PC-9 (cell line): ENCODE measurements around the gene MYLK. TPM values are rescaled to one million over a fixed set of nuclear protein-coding genes. Genes with fewer than 3 reads are reported as not detected.
"Not testable (repeated sequence)": the region's sequence is repeated elsewhere in the genome, so short reads cannot be mapped to it uniquely, and the experiment has no call there.

Experiments used
- BruUV-seq: library from RNA; stranded (reverse); fragments of 400-500 nt; replicated peaks from 2 replicates; lab custom pipeline; 2021; lab: Mats Ljungman, UMichigan
- CTCF ChIA-PET: fragments of 300-600 bp; sonication (Branson Sonifier 250); formaldehyde crosslinking; loops from one replicate; lab custom pipeline; 2022; ENCODE audit warnings: antibody characterized with exemption; lab: Charles Lee
- POLR2A ChIA-PET: fragments of 300-600 bp; sonication (Branson Sonifier 250); formaldehyde crosslinking; loops from one replicate; lab custom pipeline; 2022; ENCODE audit warnings: antibody characterized with exemption; ENCODE audit not compliant: unreplicated experiment; lab: Charles Lee
- DNase-seq, 2 experiments: peaks; one replicate each; pipeline versions ENCODE4 v3.0.0 to v3.0.0-alpha.2; 2015 to 2022; ENCODE audit warnings: mixed read lengths in 1 of 2
- H2AFZ ChIP-seq: fragments of 200-600 bp; sonication (generic); 2 replicates; pipeline ENCODE4 v1.8.1; 2017; ENCODE audit warnings: antibody characterized with exemption
- H3F3A ChIP-seq: fragments of 200-600 bp; sonication (generic); 2 replicates; pipeline ENCODE4 v1.8.1; 2017; ENCODE audit warnings: antibody characterized with exemption, mild to moderate bottlenecking, low read depth; ENCODE audit not compliant: insufficient read depth
- H3K27ac ChIP-seq: fragments of 200-600 bp; sonication (generic); 2 replicates; pipeline ENCODE4 v1.6.1; 2016; ENCODE audit warnings: mixed run types
- H3K27me3 ChIP-seq: fragments of 200-600 bp; sonication (generic); 2 replicates; pipeline ENCODE4 v1.6.1; 2016; ENCODE audit warnings: low read depth, mixed run types; ENCODE audit not compliant: insufficient read depth
- H3K36me3 ChIP-seq: fragments of 200-600 bp; sonication (generic); 2 replicates; pipeline ENCODE4 v1.6.1; 2016; ENCODE audit warnings: low read depth, mixed run types
- H3K4me1 ChIP-seq: fragments of 200-600 bp; sonication (generic); replicated peaks from 2 replicates; pipeline ENCODE4 v1.6.1; 2016; ENCODE audit warnings: mixed run types; ENCODE audit not compliant: insufficient read depth
- H3K4me2 ChIP-seq: fragments of 200-600 bp; sonication (generic); 2 replicates; pipeline ENCODE4 v1.6.1; 2017; ENCODE audit warnings: mixed run types
- H3K4me3 ChIP-seq: fragments of 200-600 bp; sonication (generic); 2 replicates; pipeline ENCODE4 v1.6.1; 2016; ENCODE audit warnings: mixed run types
- H3K79me2 ChIP-seq: fragments of 200-600 bp; sonication (generic); 2 replicates; pipeline ENCODE4 v1.6.1; 2017; ENCODE audit warnings: low read depth, mixed run types
- H3K9me2 ChIP-seq: fragments of 200-600 bp; sonication (generic); 2 replicates; pipeline ENCODE4 v1.8.1; 2017; ENCODE audit warnings: mild to moderate bottlenecking; ENCODE audit not compliant: insufficient read depth
- H3K9me3 ChIP-seq: fragments of 200-600 bp; sonication (generic); 2 replicates; pipeline ENCODE4 v1.8.1; 2016; ENCODE audit warnings: low read depth; ENCODE audit not compliant: insufficient read depth
- H4K20me1 ChIP-seq: fragments of 200-600 bp; sonication (generic); 2 replicates; pipeline ENCODE4 v1.8.1; 2017; ENCODE audit not compliant: insufficient read depth
- CTCF ChIP-seq: fragments of 200-600 bp; sonication (generic); conservative IDR thresholded peaks from 2 replicates; pipeline ENCODE4 v1.6.1; 2017; ENCODE audit warnings: mixed run types, antibody characterized with exemption, mild to moderate bottlenecking, moderate library complexity
- EZH2 ChIP-seq: fragments of 200-600 bp; sonication (generic); IDR thresholded peaks from 2 replicates; pipeline ENCODE4 v1.8.0; 2017; ENCODE audit warnings: antibody characterized with exemption, low read depth
- intact Hi-C: fragments of 100-400 bp; cut with micrococcal nuclease; formaldehyde crosslinking; loops from one replicate; pipeline ENCODE4 v1.10.0; 2022; ENCODE audit not compliant: unreplicated experiment
- total RNA-seq: library from RNA; stranded (reverse); gene quantifications from 2 replicates; pipeline ENCODE4 v1.2.3, GENCODE V29; 2021

Gene MYLK
- total RNA-seq, 1 experiment from 2014 or later, result 0.72 TPM

GRCh38 chr3:123711356-123711755 is 172.8 kb downstream of the MYLK start:
- no peak overlapping the region for H2AFZ ChIP-seq
- no peak overlapping the region for H3K4me3 ChIP-seq
- H3K27ac ChIP-seq, result no peak overlapping the region
- H3K36me3 ChIP-seq, result no peaks in the 10 kb centered on the region
- BruUV-seq, result no TSS peak
- POLR2A ChIA-PET, result no interaction called here
- TF ChIP-seq EZH2 (no peak), CTCF (no peak)
- no peaks in the 10 kb centered on the region for H3K4me1 ChIP-seq
- H3K27me3 ChIP-seq, result peaks cover 35% of the 10 kb centered on the region; the same call in 1 of the 2 replicates
- intact Hi-C loops, result no loop called here
- no peaks in the 10 kb centered on the region for H3K79me2 ChIP-seq
- no peak for DNase-seq
- H3K9me2 ChIP-seq, result no peaks in the 10 kb centered on the region
- H3K9me3 ChIP-seq, result no peaks in the 10 kb centered on the region
- H4K20me1 ChIP-seq, result no peaks in the 10 kb centered on the region
- no peak overlapping the region for H3K4me2 ChIP-seq
- CTCF ChIA-PET, result no interaction called here
- no peaks in the 10 kb centered on the region for H3F3A ChIP-seq

GRCh38 chr3:123708531-123708930 is 175.6 kb downstream of the MYLK start:
- H3K9me2 ChIP-seq, result no peaks in the 10 kb centered on the region
- H3K9me3 ChIP-seq, result no peaks in the 10 kb centered on the region
- no peaks in the 10 kb centered on the region for H3K36me3 ChIP-seq
- no TSS peak for BruUV-seq
- no peak overlapping the region for H3K4me2 ChIP-seq
- ChIA-PET POLR2A (no interaction called here), CTCF (no interaction called here)
- H4K20me1 ChIP-seq, result no peaks in the 10 kb centered on the region
- H3K4me1 ChIP-seq, result no peaks in the 10 kb centered on the region
- intact Hi-C loops, result no loop called here
- H3K79me2 ChIP-seq, result no peaks in the 10 kb centered on the region
- H2AFZ ChIP-seq, result no peak overlapping the region
- H3F3A ChIP-seq, result no peaks in the 10 kb centered on the region
- TF ChIP-seq CTCF (no peak), EZH2 (no peak)
- peaks cover 24% of the 10 kb centered on the region; the same call in 1 of the 2 replicates for H3K27me3 ChIP-seq
- no peak overlapping the region for H3K4me3 ChIP-seq
- no peak for DNase-seq
- no peak overlapping the region for H3K27ac ChIP-seq

- H3K4me1 ChIP-seq, H3K9me3 ChIP-seq, H3K79me2 ChIP-seq, H3F3A ChIP-seq, BruUV-seq, H3K36me3 ChIP-seq, H4K20me1 ChIP-seq, intact Hi-C loops, H2AFZ ChIP-seq, H3K27ac ChIP-seq, POLR2A ChIA-PET, H3K4me2 ChIP-seq, H3K9me2 ChIP-seq, DNase-seq, H3K4me3 ChIP-seq: not testable (repeated sequence)
- H3K27me3 ChIP-seq, result peaks cover 18% of the 10 kb centered on the region; the same call in 1 of the 2 replicates
- CTCF ChIA-PET, result interaction anchor here (0.8 kb wide), 1 partner anchor 54 kb away, joined by 14 read pairs; no protein-coding TSS in a partner anchor
These were observed 176.5 kb downstream of the MYLK start for GRCh38 chr3:123707641-123708040.

GRCh38 chr3:123706871-123707270 is 177.3 kb downstream of the MYLK start:
- POLR2A ChIA-PET, result no interaction called here

More at GRCh38 chr3:123706871-123707270, 177.3 kb downstream of the MYLK start:
- H3K27ac ChIP-seq, result no peak overlapping the region
- TF ChIP-seq EZH2, result no peak
- TF ChIP-seq CTCF, result no peak
- H3K9me2 ChIP-seq, result no peaks in the 10 kb centered on the region
- no peak for DNase-seq
- H3K4me2 ChIP-seq, result no peak overlapping the region
- no peaks in the 10 kb centered on the region for H3K79me2 ChIP-seq
- H3K36me3 ChIP-seq, result no peaks in the 10 kb centered on the region
- H3K4me3 ChIP-seq, result no peak overlapping the region
- H3F3A ChIP-seq, result no peaks in the 10 kb centered on the region
- CTCF ChIA-PET, result interaction anchor here (0.8 kb wide), 1 partner anchor 53 kb away, joined by 14 read pairs; no protein-coding TSS in a partner anchor
- H3K4me1 ChIP-seq, result no peaks in the 10 kb centered on the region
- peaks cover 14% of the 10 kb centered on the region; the same call in 1 of the 2 replicates for H3K27me3 ChIP-seq
- H2AFZ ChIP-seq, result no peak overlapping the region
- intact Hi-C loops, result no loop called here
- no TSS peak for BruUV-seq
- no peaks in the 10 kb centered on the region for H4K20me1 ChIP-seq
- no peaks in the 10 kb centered on the region for H3K9me3 ChIP-seq
